HEK293T (cell line): ENCODE data around the gene POLR3E.

Experiments
- FOXK2 ChIP-seq: fragments of 450-650 bp; IDR thresholded peaks from 2 replicates; pipeline ENCODE4 v1.6.1; 2016; ENCODE audit warnings: mild to moderate bottlenecking
- FOXM1 ChIP-seq: fragments of 450-650 bp; IDR thresholded peaks from 2 replicates; pipeline ENCODE4 v1.6.1; 2017; ENCODE audit warnings: mild to moderate bottlenecking, borderline replicate concordance
- HDGF ChIP-seq: fragments of 450-650 bp; IDR thresholded peaks from 2 replicates; pipeline ENCODE4 v1.6.1; 2017; ENCODE audit warnings: antibody characterized with exemption, borderline replicate concordance
- L3MBTL2 ChIP-seq: fragments of 450-650 bp; conservative IDR thresholded peaks from 2 replicates; pipeline ENCODE4 v1.6.1; 2016; ENCODE audit warnings: mild to moderate bottlenecking
- SP1 ChIP-seq: fragments of 450-650 bp; IDR thresholded peaks from 2 replicates; pipeline ENCODE4 v1.6.1; 2017
- ZNF384 ChIP-seq: fragments of 450-650 bp; IDR thresholded peaks from 2 replicates; pipeline ENCODE4 v1.6.1; 2016

DNA sequence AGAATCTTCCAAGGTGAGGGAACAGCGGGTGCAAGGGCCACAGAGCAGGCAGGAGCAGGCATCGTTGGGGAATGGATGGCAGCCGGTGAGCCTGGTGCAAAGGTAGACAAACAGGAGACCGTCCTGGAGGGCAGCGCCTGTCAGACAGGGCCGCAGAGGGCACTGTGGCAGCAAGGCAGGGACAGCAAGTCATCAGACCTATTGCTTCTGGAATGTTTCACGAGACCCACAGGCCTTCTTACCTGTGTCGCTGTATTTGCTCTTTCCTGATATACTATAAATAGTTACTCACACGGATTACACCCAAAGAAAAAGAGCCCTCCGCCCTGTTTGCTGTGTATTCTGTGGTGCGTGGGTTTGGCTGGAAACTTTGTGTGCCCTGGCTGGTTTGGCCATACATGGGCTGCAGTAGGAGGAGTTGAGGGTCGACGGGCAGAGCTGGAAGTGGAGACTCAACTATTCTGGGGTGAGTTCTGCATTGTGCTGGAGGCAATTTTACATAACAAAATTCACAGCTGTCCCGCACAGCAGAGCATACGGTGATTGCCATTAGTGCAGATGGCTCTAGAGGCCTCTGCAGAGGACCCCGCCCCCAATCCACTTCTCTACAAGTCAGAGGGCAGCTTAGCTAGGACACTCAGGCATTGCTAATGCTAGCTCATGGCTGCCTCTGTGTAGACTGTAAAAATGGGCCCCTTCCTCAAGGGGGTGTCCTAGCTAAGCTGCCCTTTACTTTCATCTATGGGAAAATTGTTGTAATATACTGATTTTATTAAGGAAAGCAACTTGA, 18.6 kb upstream of the POLR3E start:
- TF ChIP-seq L3MBTL2: no peak
- TF ChIP-seq FOXM1: no peak
- TF ChIP-seq HDGF: no peak
- TF ChIP-seq ZNF384: no peak
- no peak for TF ChIP-seq FOXK2
- TF ChIP-seq SP1: no peak
